ENCODE measurements around the gene SPATA32.
A peak's percentile ranks its signal among the peaks of the same experiment; 100 is the strongest.

The SPATA32 gene

DNA sequence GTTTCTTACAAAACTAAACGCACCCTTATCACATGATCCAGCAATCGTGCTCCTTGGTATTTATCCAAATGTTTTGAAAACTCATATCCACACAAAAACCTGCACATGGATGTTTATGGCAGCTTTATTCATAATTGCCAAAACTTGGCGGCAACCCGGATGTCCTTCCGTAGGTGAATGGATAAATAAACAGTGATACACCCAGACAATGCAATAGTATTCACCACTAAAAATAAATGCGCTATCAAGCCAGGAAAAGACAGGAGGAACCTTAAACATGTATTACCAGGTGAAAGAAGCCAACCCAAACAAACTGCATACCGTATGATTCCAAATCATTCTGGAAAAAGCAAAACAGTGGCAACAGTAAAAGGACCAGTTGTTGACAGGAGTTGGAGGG, 10.0 kb downstream of the SPATA32 start:
- ATAC-seq (ENCODE audit: insufficient read depth, low read depth) (no peak), DNase-seq (no peak)
- H3K9ac ChIP-seq (ENCODE audit: low read depth, low read length): no peak overlapping the region
- H2AFZ ChIP-seq (ENCODE audit: low read depth, low read length): no peak overlapping the region
- no peak overlapping the region for H3K4me3 ChIP-seq (ENCODE audit: low read depth in 1 of 2, low read length in 2 of 2)
- H4K20me1 ChIP-seq (ENCODE audit: insufficient read depth, low read length): 0 out of 2 replicates have a peak, but pooled peaks cover under 1% of the 10 kb centered on the region
- H3K27me3 ChIP-seq (ENCODE audit: insufficient read depth, low read length, poor library complexity): no peaks in the 10 kb centered on the region
- TF ChIP-seq EZH2 (IDR thresholded peaks at IDR 0.05; ENCODE audit: borderline replicate concordance, low read depth, low read length, severe bottlenecking): no peak
- TF ChIP-seq, protein P1, sequence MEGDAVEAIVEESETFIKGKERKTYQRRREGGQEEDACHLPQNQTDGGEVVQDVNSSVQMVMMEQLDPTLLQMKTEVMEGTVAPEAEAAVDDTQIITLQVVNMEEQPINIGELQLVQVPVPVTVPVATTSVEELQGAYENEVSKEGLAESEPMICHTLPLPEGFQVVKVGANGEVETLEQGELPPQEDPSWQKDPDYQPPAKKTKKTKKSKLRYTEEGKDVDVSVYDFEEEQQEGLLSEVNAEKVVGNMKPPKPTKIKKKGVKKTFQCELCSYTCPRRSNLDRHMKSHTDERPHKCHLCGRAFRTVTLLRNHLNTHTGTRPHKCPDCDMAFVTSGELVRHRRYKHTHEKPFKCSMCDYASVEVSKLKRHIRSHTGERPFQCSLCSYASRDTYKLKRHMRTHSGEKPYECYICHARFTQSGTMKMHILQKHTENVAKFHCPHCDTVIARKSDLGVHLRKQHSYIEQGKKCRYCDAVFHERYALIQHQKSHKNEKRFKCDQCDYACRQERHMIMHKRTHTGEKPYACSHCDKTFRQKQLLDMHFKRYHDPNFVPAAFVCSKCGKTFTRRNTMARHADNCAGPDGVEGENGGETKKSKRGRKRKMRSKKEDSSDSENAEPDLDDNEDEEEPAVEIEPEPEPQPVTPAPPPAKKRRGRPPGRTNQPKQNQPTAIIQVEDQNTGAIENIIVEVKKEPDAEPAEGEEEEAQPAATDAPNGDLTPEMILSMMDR (IDR thresholded peaks at IDR 0.05; ENCODE audit: borderline replicate concordance, extremely low read depth, low read length, poor library complexity, severe bottlenecking): no peak
- no peaks in the 10 kb centered on the region for H3K79me2 ChIP-seq (ENCODE audit: insufficient read depth, low read length)
- H3K4me1 ChIP-seq (ENCODE audit: insufficient read depth, low read length): peaks cover 17% of the 10 kb centered on the region
- H3K9me3 ChIP-seq (ENCODE audit: insufficient read depth, low read length, severe bottlenecking): no peaks in the 10 kb centered on the region
- H3K36me3 ChIP-seq (ENCODE audit: insufficient read depth, low read length): peaks cover 14% of the 10 kb centered on the region
- H3K27ac ChIP-seq (ENCODE audit: low read length): no peak overlapping the region
- no peak overlapping the region for H3K4me2 ChIP-seq (ENCODE audit: insufficient read depth, low read length)

DNA sequence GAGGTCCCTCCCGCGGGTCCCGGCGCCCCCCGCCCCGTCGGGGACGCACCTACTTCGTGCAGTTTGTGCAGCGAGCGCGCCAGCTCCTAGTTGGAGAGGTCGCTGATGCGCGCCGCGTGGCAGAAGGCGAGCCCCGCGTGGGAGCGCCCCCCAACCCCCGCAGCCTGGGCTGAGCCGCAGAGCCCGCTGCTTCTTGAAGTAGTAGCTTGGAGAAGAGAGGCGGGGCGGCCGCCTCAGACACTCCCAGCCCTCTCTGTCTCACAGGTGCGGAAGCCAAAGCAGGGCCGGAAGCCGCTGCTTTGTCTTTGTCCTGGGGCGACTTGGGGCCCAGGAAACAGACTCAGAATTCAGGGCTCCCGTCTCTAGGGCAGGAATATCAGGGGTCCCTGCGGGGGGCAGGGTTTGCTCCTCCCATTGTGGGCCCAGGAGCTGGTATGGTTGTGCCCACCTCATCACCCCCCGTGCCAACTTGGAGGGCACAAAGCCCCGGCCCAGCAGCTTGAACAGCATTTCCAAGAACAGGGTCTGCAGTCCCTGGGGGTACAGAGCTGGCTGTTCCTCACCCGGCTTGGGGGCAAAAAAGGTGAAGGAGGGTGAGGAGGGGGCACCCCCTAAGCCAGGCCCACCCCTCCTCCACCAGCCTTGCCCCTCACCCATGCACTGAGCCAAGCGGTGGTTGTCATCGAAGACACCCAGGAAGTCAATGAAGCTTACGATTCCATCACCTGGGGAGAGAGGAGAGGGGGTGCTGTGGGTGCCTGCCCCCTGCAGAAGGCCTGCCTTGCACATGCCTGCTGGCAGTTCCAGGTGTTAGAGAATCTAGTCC, 13.5 kb downstream of the SPATA32 start:
- H3K9me3 ChIP-seq (ENCODE audit: insufficient read depth, low read length, severe bottlenecking): no peaks in the 10 kb centered on the region
- H3K4me1 ChIP-seq (ENCODE audit: insufficient read depth, low read length): no peaks in the 10 kb centered on the region
- ATAC-seq (ENCODE audit: insufficient read depth, low read depth) (peak; percentile 69), DNase-seq (peak; percentile 56)
- H3K9ac ChIP-seq (ENCODE audit: low read depth, low read length): no peak overlapping the region
- H2AFZ ChIP-seq (ENCODE audit: low read depth, low read length): no peak overlapping the region
- no peaks in the 10 kb centered on the region for H3K79me2 ChIP-seq (ENCODE audit: insufficient read depth, low read length)
- no peaks in the 10 kb centered on the region for H3K27me3 ChIP-seq (ENCODE audit: insufficient read depth, low read length, poor library complexity)
- peaks cover 50% of the 10 kb centered on the region for H3K36me3 ChIP-seq (ENCODE audit: insufficient read depth, low read length)
- H3K4me2 ChIP-seq (ENCODE audit: insufficient read depth, low read length): no peak overlapping the region
- no peak overlapping the region for H3K4me3 ChIP-seq (ENCODE audit: low read depth in 1 of 2, low read length in 2 of 2)
- H4K20me1 ChIP-seq (ENCODE audit: insufficient read depth, low read length): peaks cover 20% of the 10 kb centered on the region
- TF ChIP-seq, protein P1 (IDR thresholded peaks at IDR 0.05; ENCODE audit: borderline replicate concordance, extremely low read depth, low read length, poor library complexity, severe bottlenecking): no peak
- no peak for TF ChIP-seq EZH2 (IDR thresholded peaks at IDR 0.05; ENCODE audit: borderline replicate concordance, low read depth, low read length, severe bottlenecking)
- peak overlapping the region; percentile 20; the same call in 1 of the 2 replicates for H3K27ac ChIP-seq (ENCODE audit: low read length)

DNA sequence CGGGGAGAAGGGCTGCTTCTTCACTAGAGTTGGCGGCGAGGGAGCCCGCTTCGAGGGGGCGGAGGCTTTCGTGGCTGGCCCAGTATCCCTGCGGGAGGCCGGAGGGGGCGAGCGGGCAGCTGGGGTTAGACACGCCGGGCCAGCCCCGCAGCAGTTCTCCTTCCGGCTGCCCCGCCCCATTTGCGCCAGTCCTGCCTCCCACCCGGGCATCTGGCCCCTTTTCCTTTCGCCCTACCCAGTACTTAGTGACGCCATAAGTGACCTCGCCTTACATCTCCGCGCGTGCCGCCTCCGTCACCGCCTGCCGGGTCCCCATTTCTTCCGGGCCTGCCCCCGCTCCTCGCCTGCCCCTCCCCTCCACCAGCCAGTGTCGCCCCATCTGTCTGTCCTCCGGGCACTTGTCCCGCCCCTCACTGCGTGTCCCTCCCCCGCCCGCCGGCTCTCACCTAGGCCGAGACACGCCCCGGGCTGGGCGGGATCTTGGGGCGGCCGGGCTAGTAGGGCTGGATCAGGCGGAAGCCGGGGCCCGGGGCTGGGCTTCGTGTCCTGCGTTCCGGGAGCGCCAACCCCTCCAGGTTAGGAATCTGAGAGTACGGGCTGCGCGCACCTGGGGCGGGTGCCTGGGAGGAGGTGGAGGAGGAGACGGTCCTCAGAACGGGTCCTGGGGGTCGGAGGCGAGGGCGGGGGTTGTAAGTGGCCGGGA, 14.3 kb downstream of the SPATA32 start:
- H3K4me1 ChIP-seq (ENCODE audit: insufficient read depth, low read length): no peaks in the 10 kb centered on the region

More for the DNA sequence above, 14.3 kb downstream of the SPATA32 start:
- Histone ChIP-seq H4K20me1 (ENCODE audit: insufficient read depth, low read length) (peaks cover 20% of the 10 kb centered on the region), H3K9me3 (ENCODE audit: insufficient read depth, low read length, severe bottlenecking) (no peaks in the 10 kb centered on the region), H3K79me2 (ENCODE audit: insufficient read depth, low read length) (no peaks in the 10 kb centered on the region), H3K4me2 (ENCODE audit: insufficient read depth, low read length) (no peak overlapping the region), H3K9ac (ENCODE audit: low read depth, low read length) (no peak overlapping the region), H3K36me3 (ENCODE audit: insufficient read depth, low read length) (peaks cover 58% of the 10 kb centered on the region), H3K27ac (ENCODE audit: low read length) (no peak overlapping the region), H3K27me3 (ENCODE audit: insufficient read depth, low read length, poor library complexity) (no peaks in the 10 kb centered on the region), H2AFZ (ENCODE audit: low read depth, low read length) (no peak overlapping the region), H3K4me3 (ENCODE audit: low read depth in 1 of 2, low read length in 2 of 2) (no peak overlapping the region)
- DNase-seq (peak; percentile 49), ATAC-seq (ENCODE audit: insufficient read depth, low read depth) (peak; percentile 41)
- TF ChIP-seq, protein P1 (IDR thresholded peaks at IDR 0.05; ENCODE audit: borderline replicate concordance, extremely low read depth, low read length, poor library complexity, severe bottlenecking): no peak
- TF ChIP-seq EZH2 (IDR thresholded peaks at IDR 0.05; ENCODE audit: borderline replicate concordance, low read depth, low read length, severe bottlenecking): no peak

Measured in DND-41 (cell line).